HepG2 (cell line): ENCODE results near the gene IFT122. TPM values are rescaled to one million over a fixed set of nuclear protein-coding genes. Genes with fewer than 3 reads are reported as not detected.

Experiments
- ATAC-seq: fragments of 200-7000 bp; cut with Tn5 transposase; 3 replicates; pipeline ENCODE4 v1.9.1; 2020; ENCODE audit warnings: mild to moderate bottlenecking, moderate library complexity
- BruUV-seq: library from RNA; stranded (reverse); fragments of 400-500 nt; replicated peaks from 2 replicates; lab custom pipeline; 2021; lab: Mats Ljungman, UMichigan
- CTCF ChIA-PET: fragments of 300-600 bp; formaldehyde crosslinking; extraction: SDS; loops from one replicate; lab custom pipeline; 2021; ENCODE audit warnings: low total read pairs, inconsistent platforms, low intra/inter-chr PET ratio; lab: Yijun Ruan, JAX
- POLR2A ChIA-PET: fragments of 350-600 bp; sonication (Branson Sonifier 250); formaldehyde crosslinking; loops from one replicate; lab custom pipeline; 2020; ENCODE audit warnings: antibody characterized with exemption, inconsistent platforms; lab: Yijun Ruan, JAX
- DNase-seq: peaks from one replicate; pipeline ENCODE4 v3.0.0-alpha.2; 2015; ENCODE audit warnings: low spot score
- FAIRE-seq: peaks from 3 replicates; lab custom pipeline; 2011; peaks lifted over from hg19 to GRCh38; lab: Jason Lieb, UNC
- H2AFZ ChIP-seq: one replicate; pipeline ENCODE4 v1.6.1; 2011; ENCODE audit warnings: low read length, inconsistent platforms
- H3K27ac ChIP-seq: fragments of 300-600 bp; 3 replicates; pipeline ENCODE4 v1.8.0; 2011; ENCODE audit warnings: mixed run types, mild to moderate bottlenecking, mixed read lengths, low read length, inconsistent platforms; ENCODE audit not compliant: insufficient read depth; ENCODE audit errors: extremely low read length
- H3K27me3 ChIP-seq, 2 experiments: fragments of 200-600 bp in 1 of 2; 2 replicates in 1 of 2; 3 replicates in 1 of 2; pipeline versions ENCODE4 v1.6.0 to v1.8.0; 2011; ENCODE audit warnings: low read length in 2 of 2, mild to moderate bottlenecking in 2 of 2, moderate library complexity in 2 of 2, inconsistent platforms in 1 of 2; ENCODE audit not compliant: insufficient read depth in 2 of 2, control insufficient read depth in 1 of 2
- H3K36me3 ChIP-seq, 2 experiments: fragments of 200-600 bp in 1 of 2; replicated peaks in 1 of 2; 2 replicates in 1 of 2; 3 replicates in 1 of 2; pipeline versions ENCODE4 v1.5.1 to v1.8.0; 2011; ENCODE audit warnings: low read length in 2 of 2, inconsistent platforms in 1 of 2; ENCODE audit not compliant: insufficient read depth in 2 of 2, control insufficient read depth in 1 of 2
- H3K4me1 ChIP-seq: 2 replicates; pipeline ENCODE4 v1.5.1; 2012; ENCODE audit warnings: low read length, inconsistent platforms; ENCODE audit not compliant: insufficient read depth
- H3K4me2 ChIP-seq: 2 replicates; pipeline ENCODE4 v1.6.0; 2011; ENCODE audit warnings: low read depth, low read length, inconsistent platforms
- H3K4me3 ChIP-seq, 3 experiments: fragments of 200-600 bp in 1 of 3; sonication (generic), shearing (Covaris generic) in 1 of 3; replicated peaks in 1 of 3; 2 replicates each; pipeline ENCODE4 v1.5.1; 2011 to 2016; ENCODE audit warnings: low read length in 3 of 3, inconsistent platforms in 2 of 3, low read depth in 2 of 3, mild to moderate bottlenecking in 2 of 3, control low read depth in 1 of 3, mixed read lengths in 1 of 3; ENCODE audit not compliant: insufficient read depth in 1 of 3
- H3K79me2 ChIP-seq: one replicate; pipeline ENCODE4 v1.6.1; 2011; ENCODE audit warnings: low read length, inconsistent platforms; ENCODE audit not compliant: insufficient read depth
- H3K9ac ChIP-seq: 2 replicates; pipeline ENCODE4 v1.6.0; 2011; ENCODE audit warnings: mild to moderate bottlenecking, low read depth, low read length, inconsistent platforms; ENCODE audit not compliant: insufficient read depth
- H3K9me3 ChIP-seq: 2 replicates; pipeline ENCODE4 v1.5.1; 2012; ENCODE audit warnings: mild to moderate bottlenecking, low read length
- H4K20me1 ChIP-seq: 2 replicates; pipeline ENCODE4 v1.6.0; 2011; ENCODE audit warnings: inconsistent platforms, mild to moderate bottlenecking, low read length, moderate library complexity; ENCODE audit not compliant: insufficient read depth
- AKNA ChIP-seq: sonication (generic); formaldehyde crosslinking; IDR thresholded peaks from 2 replicates; pipeline ENCODE4 v1.4.0; 2020; ENCODE audit warnings: missing genetic modification reagents, borderline replicate concordance
- POLR2A ChIP-seq, 2 experiments: IDR thresholded peaks; 2 replicates each; pipeline ENCODE4 v1.6.1; 2011; ENCODE audit warnings: low read depth in 2 of 2, low read length in 2 of 2, mild to moderate bottlenecking in 1 of 2, moderate library complexity in 1 of 2; ENCODE audit not compliant: insufficient read depth in 1 of 2
- TFE3 ChIP-seq: IDR thresholded peaks from 2 replicates; pipeline ENCODE4 v1.6.1; 2016
- WGBS: methylation state at CpG from one replicate; pipeline ENCODE4 v1.1.6; 2017; ENCODE audit warnings: low lambda C conversion rate; 5-methylcytosine and 5-hydroxymethylcytosine counted together
- in situ Hi-C: cut with HindIII; loops from 2 replicates; pipeline ENCODE4 v1.10.0; 2017; ENCODE audit warnings: low pct_unique_long_range_greater_than_20kb; ENCODE audit not compliant: extremely low pct_ligation_motif_present
- intact Hi-C: fragments of 100-400 bp; cut with micrococcal nuclease; formaldehyde crosslinking; loops from one replicate; pipeline ENCODE4 v1.10.0; 2022; ENCODE audit not compliant: unreplicated experiment
- polyA plus RNA-seq, 8 experiments: library from polyadenylated mRNA; depleted of rRNA in 3 of 8; stranded (reverse) in 7 of 8; unstranded in 1 of 8; fragments of >200 nt; fragmentation: Illumina TruSeq in 4 of 8; extraction: Trizol in 4 of 8; gene quantifications; 2 replicates each; pipeline versions ENCODE4 v1.2.1 to v1.2.3, GENCODE V29; 2011 to 2016; ENCODE audit warnings: low read depth in 4 of 8, missing spikeins in 1 of 8, mixed read lengths in 1 of 8; ENCODE audit not compliant: insufficient read depth in 1 of 8
- total RNA-seq, 5 experiments: library from RNA; depleted of rRNA; stranded (reverse); fragments of >200 nt; fragmentation: Illumina TruSeq; extraction: Trizol; gene quantifications; 2 replicates each; pipeline ENCODE4 v1.2.3, GENCODE V29; 2016; ENCODE audit warnings: low read depth in 1 of 5

Gene IFT122
- total and polyA plus RNA-seq, 2 of the 13 experiments (the other 11 are each of a cell fraction or from before 2014, with no cell fraction given) = 10.1 to 10.3 TPM

DNA sequence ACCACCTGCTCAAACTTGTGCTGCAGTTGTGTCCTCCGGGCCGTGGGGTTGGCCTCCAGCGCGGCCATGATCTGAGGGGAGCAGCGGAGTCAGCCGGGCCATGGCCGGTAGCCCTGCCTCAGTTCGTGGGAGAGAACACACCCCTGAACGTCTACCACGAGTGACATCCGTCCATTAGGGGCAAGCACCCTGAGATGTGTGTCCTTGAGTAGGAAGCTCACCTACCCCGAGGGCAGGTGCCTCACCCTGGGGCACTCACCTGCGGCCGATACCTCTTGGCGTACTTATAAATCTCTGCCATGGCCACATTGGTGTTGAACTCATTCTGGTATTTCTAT, 116.3 kb downstream of the IFT122 start (continued):
- no peak for TF ChIP-seq TFE3

DNA sequence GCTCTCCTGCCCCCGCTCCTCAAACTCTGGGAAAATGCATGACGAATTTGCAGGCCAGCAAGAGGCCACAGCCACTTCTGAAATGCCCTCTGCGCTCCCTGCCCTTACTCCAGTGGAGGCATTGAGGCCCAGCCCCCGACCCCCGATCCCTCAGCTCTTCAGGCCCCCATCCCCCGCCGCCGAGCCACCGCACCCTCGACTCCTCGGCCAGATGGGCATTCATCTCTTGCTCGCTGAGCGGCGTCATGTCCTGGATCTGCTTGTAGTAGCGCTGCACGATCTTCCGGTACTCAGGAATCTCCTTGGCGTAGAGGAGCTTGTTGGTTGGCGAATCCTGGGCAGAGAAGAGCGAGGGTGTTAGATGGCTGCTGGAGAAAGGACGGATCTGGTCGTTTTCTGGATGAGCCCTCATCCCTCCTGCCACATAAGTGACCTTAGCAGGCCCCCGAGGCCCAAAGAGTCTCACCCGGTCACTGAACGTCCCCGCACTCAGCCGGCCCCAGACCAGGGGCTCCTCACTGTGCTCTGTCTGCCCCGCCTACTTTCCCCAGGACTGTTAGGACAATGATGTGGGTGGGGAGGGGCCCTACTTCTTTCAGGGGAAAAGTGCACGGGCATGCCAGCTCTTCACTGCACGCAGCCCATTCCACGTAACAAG, 117.0 kb downstream of the IFT122 start:
- no peak overlapping the region for H3K4me2 ChIP-seq
- in situ Hi-C loops (no loop called here), intact Hi-C loops (loop anchor here (10.0 kb wide), 1 partner anchor 62 kb away; no protein-coding TSS in a partner anchor)
- CTCF ChIA-PET = no interaction called here
- H3K27ac ChIP-seq = no peak overlapping the region
- no peak overlapping the region for H3K9ac ChIP-seq
- BruUV-seq = no TSS peak
- POLR2A ChIA-PET = no interaction called here
- no peaks in the 10 kb centered on the region for H3K79me2 ChIP-seq
- no peak overlapping the region for H3K4me3 ChIP-seq
- FAIRE-seq (no peak), DNase-seq (no peak), ATAC-seq (no peak)
- no peak overlapping the region for H2AFZ ChIP-seq
- peaks cover 47% of the 10 kb centered on the region for H3K4me1 ChIP-seq
- no peaks in the 10 kb centered on the region; a peak in 1 of 5 replicates for H3K27me3 ChIP-seq
- no peaks in the 10 kb centered on the region for H4K20me1 ChIP-seq
- H3K9me3 ChIP-seq = no peaks in the 10 kb centered on the region
- H3K36me3 ChIP-seq = peaks cover 9 to 12% of the 10 kb centered on the region in 2 experiments; a peak in 3 of 5 replicates
- 99% methylated on average over 28 of the region's 31 CpGs for WGBS
- TF ChIP-seq POLR2A (IDR thresholded peaks at IDR 0.05; ENCODE audit: insufficient read depth in 1 of 2, low read depth in 2 of 2, low read length in 2 of 2) = 0 out of 4 replicates have a peak, but pooled peaks of 1 of the 2 experiments have one; percentile 12
- TF ChIP-seq AKNA (CRISPR knock-in tag) = no peak
- TF ChIP-seq, all 625 proteins: peak for 1
